H1 (cell line): Measurements from ENCODE around the gene MAGI1. TPM values are rescaled to one million over a fixed set of nuclear protein-coding genes. Genes with fewer than 3 reads are reported as not detected.

Experiments
- BACH1 ChIP-seq: IDR thresholded peaks from 2 replicates; pipeline ENCODE4 v1.6.1; 2012; ENCODE audit warnings: low read length, improper control_type of control experiment
- EGR1 ChIP-seq: IDR thresholded peaks from 2 replicates; pipeline ENCODE4 v1.6.1; 2011; ENCODE audit warnings: low read depth, low read length, borderline replicate concordance
- KDM1A ChIP-seq: fragments of 200-600, 300-600 bp; sonication (generic); IDR thresholded peaks from 2 replicates; pipeline ENCODE4 v1.7.1; 2016; ENCODE audit warnings: mild to moderate bottlenecking, low read length, borderline replicate concordance
- PHF8 ChIP-seq: fragments of 200-600 bp; sonication (generic); conservative IDR thresholded peaks from 2 replicates; pipeline ENCODE4 v1.7.1; 2012; ENCODE audit warnings: low read depth, mild to moderate bottlenecking, inconsistent platforms, low read length, moderate library complexity
- POLR2AphosphoS5 ChIP-seq: IDR thresholded peaks from 2 replicates; pipeline ENCODE4 v1.6.1; 2011; ENCODE audit warnings: low read depth, low read length
- SP4 ChIP-seq: IDR thresholded peaks from 2 replicates; pipeline ENCODE4 v1.6.1; 2012; ENCODE audit warnings: low read length, inconsistent platforms
- TAF1 ChIP-seq: IDR thresholded peaks from 2 replicates; pipeline ENCODE4 v1.6.1; 2011; ENCODE audit warnings: mild to moderate bottlenecking, low read depth, low read length
- TAF7 ChIP-seq: optimal IDR thresholded peaks from 2 replicates; pipeline ENCODE3; 2011; ENCODE audit warnings: low read depth, mild to moderate bottlenecking, inconsistent platforms, low read length, moderate library complexity, borderline replicate concordance
- TBP ChIP-seq: IDR thresholded peaks from 2 replicates; pipeline ENCODE4 v1.6.1; 2011; ENCODE audit warnings: low read depth, low read length, improper control_type of control experiment
- TCF12 ChIP-seq: IDR thresholded peaks from 2 replicates; pipeline ENCODE4 v1.6.1; 2011; ENCODE audit warnings: low read depth, mild to moderate bottlenecking, low read length
- polyA plus RNA-seq, 7 experiments: library from polyadenylated mRNA; depleted of rRNA in 3 of 7; stranded (reverse) in 5 of 7; unstranded in 2 of 7; fragments of >200 nt in 5 of 7; fragments of 200-250 nt in 2 of 7; gene quantifications; 1 replicate in 5 of 7; 2 replicates in 1 of 7; 4 replicates in 1 of 7; pipeline versions ENCODE4 v1.2.1 to v1.2.3, GENCODE V29; 2011 to 2013; ENCODE audit warnings: missing spikeins in 2 of 7, mixed read lengths in 2 of 7
- total RNA-seq: library from RNA; stranded (reverse); fragmentation: NEBNext Ultra II Directional; extraction: Animal tissue kit (Norgen Biotek cat#: 25700); gene quantifications from 2 replicates; pipeline ENCODE4 v1.2.1, GENCODE V29; 2021

Gene MAGI1
- total and polyA plus RNA-seq, 2 of the 8 experiments (the other 6 are each of a cell fraction or from before 2014, with no cell fraction given) = 19.8 to 78.0 TPM

DNA sequence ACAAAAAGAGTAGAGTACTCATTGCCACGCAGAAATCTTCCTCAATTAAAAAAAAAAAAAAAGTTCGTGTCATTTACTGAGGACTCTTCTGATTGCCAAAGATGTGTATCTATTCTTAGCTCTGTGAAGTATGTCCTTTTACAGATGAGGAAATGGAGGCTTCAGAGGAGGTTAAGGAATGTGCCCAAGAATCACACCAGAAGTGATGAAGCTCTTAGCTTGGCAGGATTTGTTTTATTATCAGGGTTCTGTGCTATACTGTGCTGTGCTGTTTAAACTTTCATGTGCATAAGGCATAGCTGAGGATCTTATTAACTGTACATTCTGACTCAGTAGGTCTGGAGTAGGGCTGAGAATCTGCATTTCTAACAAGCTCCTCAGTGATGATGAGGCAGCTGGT lies 685.8 kb downstream of the MAGI1 start (continued):
- no peak for TF ChIP-seq TBP
- TF ChIP-seq TAF1 = no peak
- no peak for TF ChIP-seq TCF12
- no peak for TF ChIP-seq EGR1
- TF ChIP-seq POLR2AphosphoS5 = no peak
- no peak for TF ChIP-seq PHF8
- TF ChIP-seq BACH1 = no peak
- no peak for TF ChIP-seq TAF7
- no peak for TF ChIP-seq KDM1A
- no peak for TF ChIP-seq SP4
